GM18907 (cell line): ENCODE data around the gene PLXDC2.
"Not testable (repeated sequence)": the region's sequence is repeated elsewhere in the genome, so short reads cannot be mapped to it uniquely, and the experiment has no call there.

Experiments used
- ATAC-seq: cut with Tn5 transposase; IDR thresholded peaks from one replicate; pipeline ENCODE4 v1.9.1; 2021; ENCODE audit warnings: mild to moderate bottlenecking, moderate library complexity; ENCODE audit not compliant: unreplicated experiment

The PLXDC2 gene

GRCh38 chr10:20173046-20173445 is 356.8 kb downstream of the PLXDC2 start:
- ATAC-seq = no peak

GRCh38 chr10:20175719-20176118 is 359.5 kb downstream of the PLXDC2 start:
- no peak for ATAC-seq

- no peak for ATAC-seq
These were observed 364.5 kb downstream of the PLXDC2 start for GRCh38 chr10:20180766-20181165.

GRCh38 chr10:20181434-20181833 is 365.2 kb downstream of the PLXDC2 start:
- no peak for ATAC-seq

- no peak for ATAC-seq
These were observed 368.9 kb downstream of the PLXDC2 start for GRCh38 chr10:20185116-20185515.

- ATAC-seq = not testable (repeated sequence)
These were observed 375.2 kb downstream of the PLXDC2 start for GRCh38 chr10:20191392-20191791.

GRCh38 chr10:20195076-20195475 is 378.8 kb downstream of the PLXDC2 start:
- no peak for ATAC-seq

- ATAC-seq = no peak
These were observed 384.5 kb downstream of the PLXDC2 start for GRCh38 chr10:20200758-20201157.

GRCh38 chr10:20202337-20202736 is 386.1 kb downstream of the PLXDC2 start:
- ATAC-seq = no peak

- no peak for ATAC-seq
These were observed 391.4 kb downstream of the PLXDC2 start for GRCh38 chr10:20207653-20208052.

GRCh38 chr10:20209098-20209497 is 392.9 kb downstream of the PLXDC2 start:
- not testable (repeated sequence) for ATAC-seq

GRCh38 chr10:20215547-20216152 is 399.4 kb downstream of the PLXDC2 start:
- ATAC-seq = no peak

GRCh38 chr10:20221356-20221755 is 405.1 kb downstream of the PLXDC2 start:
- no peak for ATAC-seq

GRCh38 chr10:20228729-20229128 is 412.5 kb downstream of the PLXDC2 start:
- no peak for ATAC-seq

GRCh38 chr10:20232079-20232705 is 416.0 kb downstream of the PLXDC2 start:
- ATAC-seq = no peak

- no peak for ATAC-seq
These were observed 417.2 kb downstream of the PLXDC2 start for GRCh38 chr10:20233423-20233822.

GRCh38 chr10:20234579-20234978 is 418.3 kb downstream of the PLXDC2 start:
- ATAC-seq = no peak

GRCh38 chr10:20237091-20237570 is 420.9 kb downstream of the PLXDC2 start:
- ATAC-seq = no peak

GRCh38 chr10:20237586-20237985 is 421.4 kb downstream of the PLXDC2 start:
- ATAC-seq = no peak

GRCh38 chr10:20240643-20241042 is 424.4 kb downstream of the PLXDC2 start:
- ATAC-seq = no peak

GRCh38 chr10:20247454-20247853 is 431.2 kb downstream of the PLXDC2 start:
- ATAC-seq = no peak

GRCh38 chr10:20247891-20248708 is 431.9 kb downstream of the PLXDC2 start:
- ATAC-seq = no peak
